Glutamatergic neuron (in vitro differentiated cells): ENCODE measurements around the gene GUCY2C. TPM values are rescaled to one million over a fixed set of nuclear protein-coding genes. Genes with fewer than 3 reads are reported as not detected.

Experiments used
- DNase-seq: peaks from one replicate; pipeline ENCODE4 v3.0.0; 2022
- H3K27ac Mint-ChIP-seq: one replicate; pipeline ENCODE4 v1.8.0; 2020; ENCODE audit warnings: mild to moderate bottlenecking, mixed read lengths, inconsistent platforms; ENCODE audit not compliant: unreplicated experiment
- H3K27me3 Mint-ChIP-seq: one replicate; pipeline ENCODE4 v1.8.0; 2020; ENCODE audit warnings: mild to moderate bottlenecking, moderate library complexity, mixed read lengths, inconsistent platforms; ENCODE audit not compliant: unreplicated experiment
- H3K36me3 Mint-ChIP-seq: one replicate; pipeline ENCODE4 v1.8.0; 2020; ENCODE audit warnings: mild to moderate bottlenecking, mixed read lengths, inconsistent platforms; ENCODE audit not compliant: unreplicated experiment
- H3K4me1 Mint-ChIP-seq: one replicate; pipeline ENCODE4 v1.8.0; 2020; ENCODE audit warnings: mild to moderate bottlenecking, low read depth, mixed read lengths, inconsistent platforms; ENCODE audit not compliant: unreplicated experiment
- H3K4me3 Mint-ChIP-seq: one replicate; pipeline ENCODE4 v1.8.0; 2020; ENCODE audit warnings: mild to moderate bottlenecking, mixed read lengths, inconsistent platforms; ENCODE audit not compliant: unreplicated experiment
- H3K9me3 Mint-ChIP-seq: one replicate; pipeline ENCODE4 v1.8.0; 2020; ENCODE audit warnings: mild to moderate bottlenecking, moderate library complexity, mixed read lengths, inconsistent platforms; ENCODE audit not compliant: unreplicated experiment
- CTCF ChIP-seq: fragments of 200-600 bp; sonication (generic); IDR thresholded peaks from one replicate; pipeline ENCODE4 v1.5.0; 2021; ENCODE audit not compliant: partially characterized antibody, unreplicated experiment
- total RNA-seq: library from RNA; stranded (reverse); fragmentation: NEBNext Ultra II Directional; extraction: Animal tissue kit (Norgen Biotek cat#: 25700); gene quantifications from one replicate; pipeline ENCODE4 v1.2.1, GENCODE V29; 2021; ENCODE audit not compliant: unreplicated experiment

GUCY2C gene
- total RNA-seq, 1 donor from 2014 or later, result not detected

- Mint-ChIP-seq H3K9me3 (peaks cover 2% of the 10 kb centered on the region), H3K36me3 (no peaks in the 10 kb centered on the region), H3K4me3 (no peak overlapping the region), H3K27ac (no peak overlapping the region), H3K27me3 (peaks cover 9% of the 10 kb centered on the region), H3K4me1 (no peaks in the 10 kb centered on the region)
- no peak for TF ChIP-seq CTCF
- no peak for DNase-seq
These were observed 98.9 kb downstream of the GUCY2C start for GRCh38 chr12:14597480-14597879.

- no peak for TF ChIP-seq CTCF
- Mint-ChIP-seq H3K36me3 (no peaks in the 10 kb centered on the region), H3K27ac (no peak overlapping the region), H3K9me3 (peaks cover 2% of the 10 kb centered on the region), H3K27me3 (no peaks in the 10 kb centered on the region), H3K4me1 (no peaks in the 10 kb centered on the region), H3K4me3 (no peak overlapping the region)
- DNase-seq, result no peak
These were observed 104.7 kb downstream of the GUCY2C start for GRCh38 chr12:14591719-14592118.

GRCh38 chr12:14589169-14590004 lies 107.0 kb downstream of the GUCY2C start:
- Mint-ChIP-seq H3K4me1 (no peaks in the 10 kb centered on the region), H3K9me3 (peaks cover 2% of the 10 kb centered on the region), H3K27me3 (no peaks in the 10 kb centered on the region), H3K4me3 (no peak overlapping the region), H3K36me3 (no peaks in the 10 kb centered on the region), H3K27ac (no peak overlapping the region)
- no peak for DNase-seq
- TF ChIP-seq CTCF, result no peak

GRCh38 chr12:14588571-14588970 lies 107.8 kb downstream of the GUCY2C start:
- H3K36me3 Mint-ChIP-seq, result no peaks in the 10 kb centered on the region
- H3K27me3 Mint-ChIP-seq, result no peaks in the 10 kb centered on the region
- H3K27ac Mint-ChIP-seq, result no peak overlapping the region
- H3K9me3 Mint-ChIP-seq, result no peaks in the 10 kb centered on the region
- H3K4me3 Mint-ChIP-seq, result no peak overlapping the region
- DNase-seq, result no peak
- no peaks in the 10 kb centered on the region for H3K4me1 Mint-ChIP-seq
- TF ChIP-seq CTCF, result no peak

GRCh38 chr12:14578646-14579045 lies 117.8 kb downstream of the GUCY2C start:
- Mint-ChIP-seq H3K36me3 (no peaks in the 10 kb centered on the region), H3K9me3 (no peaks in the 10 kb centered on the region), H3K4me3 (no peak overlapping the region), H3K27me3 (no peaks in the 10 kb centered on the region), H3K27ac (no peak overlapping the region), H3K4me1 (no peaks in the 10 kb centered on the region)
- no peak for TF ChIP-seq CTCF
- no peak for DNase-seq
